Middle frontal gyrus (tissue), 1 donor: ENCODE results near the gene SORCS3.

Source experiments
- DNase-seq: peaks from one replicate; pipeline ENCODE4 v3.0.0-alpha.2; 2015; ENCODE audit warnings: low spot score; ENCODE audit errors: extremely low spot score

Gene SORCS3

DNA sequence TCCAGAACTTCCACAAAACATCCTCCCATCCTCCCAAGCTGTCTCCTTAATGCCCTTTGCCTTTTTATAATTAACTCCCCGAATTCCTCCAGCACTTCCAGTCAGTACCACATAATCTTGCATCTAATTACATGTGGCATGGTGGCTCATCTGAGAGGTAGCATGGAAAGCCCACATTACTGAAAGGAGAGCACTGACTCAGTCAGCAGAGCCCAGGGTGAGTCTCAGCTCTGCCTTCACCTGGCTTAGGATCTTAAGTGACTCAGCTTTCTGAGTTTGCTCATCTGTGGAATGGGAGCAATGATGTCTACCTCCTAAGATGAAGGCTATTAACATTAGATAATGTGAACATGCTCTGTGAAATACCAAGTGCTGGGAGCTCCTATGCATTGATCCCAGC lies 433.9 kb downstream of the SORCS3 start:
- DNase-seq = no peak

DNA sequence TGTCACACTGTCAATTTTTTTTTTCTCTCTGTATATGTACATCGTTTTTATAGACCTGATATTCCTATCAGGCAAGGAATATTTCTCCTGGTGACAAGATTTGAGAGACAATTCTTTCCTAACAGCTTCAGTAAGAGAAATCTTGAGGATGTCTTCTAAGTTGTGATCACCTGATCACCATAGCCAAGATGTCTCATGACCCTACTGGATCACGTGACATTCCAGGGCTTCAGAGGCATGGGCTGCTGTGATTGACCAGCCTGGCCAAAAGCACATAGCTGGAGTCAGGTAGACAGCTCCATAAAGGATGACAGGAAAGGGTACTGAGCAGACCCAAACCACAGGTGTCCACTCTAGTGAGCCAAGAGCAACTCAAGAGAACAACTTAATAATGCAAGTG lies 444.9 kb downstream of the SORCS3 start:
- no peak for DNase-seq

DNA sequence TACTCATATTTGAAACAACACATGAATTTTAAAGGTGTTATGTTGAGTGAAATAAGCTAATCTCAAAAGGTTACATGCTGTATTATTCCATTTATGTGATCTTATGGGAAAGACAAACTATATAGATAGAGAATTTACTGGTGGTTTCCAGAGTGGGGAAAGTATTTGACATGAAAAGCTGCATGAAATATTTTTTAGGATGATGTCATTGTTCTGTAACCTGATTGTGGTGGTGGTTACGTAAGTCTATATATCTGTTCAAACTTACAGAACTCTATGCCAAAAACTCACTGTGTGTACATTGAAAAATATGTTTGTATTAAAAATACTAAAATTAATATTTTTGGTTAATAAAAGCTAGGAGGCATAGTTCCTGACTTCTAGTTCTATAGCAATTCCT lies 453.0 kb downstream of the SORCS3 start:
- DNase-seq = no peak

DNA sequence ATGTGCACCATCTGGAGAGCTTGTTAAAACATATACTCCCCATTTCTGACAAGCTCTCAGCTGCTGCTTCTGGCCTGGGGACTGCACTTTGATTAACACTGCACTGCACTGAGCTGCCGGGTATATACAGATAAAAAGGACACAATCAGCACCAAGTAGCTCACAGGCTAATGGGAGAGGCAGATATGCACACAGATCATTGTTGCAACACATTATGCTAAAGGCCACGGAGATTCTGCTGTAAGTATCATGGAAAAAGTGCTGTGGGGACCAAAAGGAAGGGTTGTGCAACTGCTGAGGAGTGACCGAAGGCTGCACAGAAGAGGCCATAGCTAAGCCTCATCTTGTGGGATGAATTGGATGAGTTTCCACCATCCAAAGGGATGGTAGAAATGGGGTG lies 455.2 kb downstream of the SORCS3 start:
- no peak for DNase-seq

DNA sequence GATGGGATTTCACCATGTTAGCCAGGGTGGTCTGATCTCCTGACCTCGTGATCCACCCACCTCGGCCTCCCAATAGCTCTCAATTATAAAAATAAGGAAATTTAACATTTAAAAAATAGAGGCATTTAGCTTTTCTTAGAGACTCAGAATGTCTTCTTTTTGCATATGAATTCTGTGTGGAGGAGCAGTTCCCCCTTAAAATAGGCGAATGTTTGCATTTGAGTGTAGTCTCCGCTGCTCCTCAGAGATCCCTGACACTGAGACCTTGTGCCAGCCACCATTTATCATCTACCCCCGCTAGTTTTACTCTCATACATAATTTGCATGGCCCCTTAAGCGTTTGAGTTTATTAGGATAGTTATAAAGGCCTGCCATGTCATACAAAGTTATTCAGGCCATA lies 461.9 kb downstream of the SORCS3 start:
- no peak for DNase-seq

DNA sequence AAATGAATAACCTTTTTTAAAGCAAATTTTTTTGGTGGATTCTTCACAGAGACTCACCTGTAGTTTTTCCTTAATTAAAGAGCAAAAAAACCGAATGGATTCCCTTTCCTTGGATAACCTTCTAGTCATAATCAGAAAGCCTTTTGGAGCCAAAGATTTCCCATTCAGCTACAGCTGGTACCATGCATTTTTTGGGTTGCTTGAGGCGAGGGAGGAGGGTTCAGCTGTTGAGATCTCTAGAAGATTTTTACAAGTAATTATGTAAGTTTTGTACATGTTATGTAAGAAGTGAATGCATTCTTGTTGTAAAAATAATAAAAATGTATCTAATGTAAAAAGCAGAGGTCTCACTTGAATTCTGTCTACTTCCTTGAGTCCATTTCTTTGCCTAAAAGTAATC lies 463.2 kb downstream of the SORCS3 start:
- no peak for DNase-seq

DNA sequence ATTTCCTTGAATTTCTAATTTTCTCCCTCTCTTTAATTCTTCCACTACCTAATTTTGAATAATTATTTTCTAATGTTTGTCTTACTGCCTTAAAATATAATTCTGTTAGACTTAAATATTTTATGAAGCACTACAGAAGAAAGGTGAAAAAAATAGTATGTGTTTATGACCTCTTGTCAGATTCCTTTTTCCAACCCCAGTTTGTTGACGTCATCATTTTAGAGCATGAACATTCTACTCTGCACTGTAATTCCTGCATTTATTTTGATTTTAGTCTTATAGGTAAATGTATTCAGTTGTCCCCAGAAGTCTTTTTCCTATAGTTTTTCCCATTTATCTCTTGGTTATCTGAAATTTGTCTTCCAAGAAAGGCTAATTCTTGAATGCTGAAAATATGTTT lies 468.1 kb downstream of the SORCS3 start:
- no peak for DNase-seq

DNA sequence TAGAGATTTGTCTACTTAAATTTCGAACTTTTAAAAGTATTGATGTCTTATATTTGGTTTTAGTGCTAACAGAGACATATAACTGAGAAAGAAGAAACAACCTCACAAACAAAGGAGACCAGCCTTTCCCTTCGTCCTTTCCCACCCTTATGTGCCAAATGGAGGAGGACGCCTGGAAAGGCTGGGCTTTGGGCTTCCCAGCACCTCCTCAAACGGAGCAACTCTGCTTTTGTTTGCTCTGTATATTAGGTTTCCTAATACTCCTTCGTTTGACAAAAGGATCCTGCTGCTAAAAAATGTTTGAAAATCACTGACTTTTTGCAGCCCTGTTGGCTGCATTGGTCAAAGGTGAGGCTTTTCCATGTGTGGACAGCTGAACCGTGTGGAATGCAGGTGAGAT lies 471.8 kb downstream of the SORCS3 start:
- DNase-seq = no peak

DNA sequence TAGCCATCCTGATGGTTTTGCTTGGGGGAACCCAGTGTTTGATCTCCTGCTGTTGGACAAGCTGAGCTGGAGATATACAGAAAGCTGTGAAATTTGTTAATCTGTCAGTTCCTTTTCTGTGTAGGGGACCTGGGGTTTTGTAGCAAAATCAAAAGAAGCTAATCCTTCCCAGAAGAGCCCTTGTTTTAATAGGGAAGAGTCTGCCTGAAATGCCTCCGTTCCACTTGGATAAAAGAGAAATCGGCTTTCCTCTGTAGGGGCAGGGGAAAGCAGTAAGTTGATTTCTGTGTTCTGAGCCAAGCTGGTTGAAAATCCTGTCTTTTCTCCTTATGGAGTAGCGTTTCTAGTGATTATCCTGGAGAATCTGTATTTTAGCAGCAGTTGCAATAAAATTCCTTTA lies 472.6 kb downstream of the SORCS3 start:
- no peak for DNase-seq

DNA sequence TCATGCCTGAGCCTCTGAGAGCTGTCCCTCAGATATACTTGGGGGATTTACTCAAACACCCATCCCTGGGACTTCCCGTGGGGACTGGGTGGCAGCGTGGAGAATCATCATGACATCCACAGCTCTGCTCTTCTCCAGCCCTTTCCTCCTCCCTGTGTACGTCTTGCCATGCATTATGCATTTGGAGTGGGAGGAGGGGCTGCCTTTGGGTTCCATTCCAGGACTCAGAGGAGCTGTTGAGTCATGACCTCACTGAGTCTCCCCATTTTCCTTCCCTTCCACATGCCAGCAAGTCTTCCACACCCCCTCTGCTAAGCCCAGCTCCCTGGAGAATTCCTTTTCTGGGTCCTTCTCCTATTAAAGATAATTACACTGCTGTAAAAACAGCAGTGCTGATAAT lies 480.7 kb downstream of the SORCS3 start:
- DNase-seq = no peak

DNA sequence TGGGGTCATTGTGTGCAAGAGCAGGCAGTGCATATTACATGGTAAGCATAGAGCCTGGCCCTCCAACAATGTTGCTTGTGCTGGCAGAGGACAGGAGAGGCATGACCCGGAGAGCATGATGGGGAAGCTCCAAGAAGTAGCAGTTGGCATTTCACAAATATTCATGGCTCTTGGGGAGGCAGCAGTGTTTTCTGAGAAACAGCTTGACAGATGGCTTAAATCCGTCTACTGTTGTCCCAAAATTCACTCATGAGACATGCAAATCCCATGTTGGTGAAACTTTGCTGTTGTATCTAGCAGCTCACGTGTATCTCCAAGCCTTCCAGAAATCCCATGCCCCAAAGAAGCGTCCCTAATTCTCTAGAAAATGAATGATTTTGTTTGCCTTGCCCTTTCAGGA lies 487.0 kb downstream of the SORCS3 start:
- DNase-seq = no peak

DNA sequence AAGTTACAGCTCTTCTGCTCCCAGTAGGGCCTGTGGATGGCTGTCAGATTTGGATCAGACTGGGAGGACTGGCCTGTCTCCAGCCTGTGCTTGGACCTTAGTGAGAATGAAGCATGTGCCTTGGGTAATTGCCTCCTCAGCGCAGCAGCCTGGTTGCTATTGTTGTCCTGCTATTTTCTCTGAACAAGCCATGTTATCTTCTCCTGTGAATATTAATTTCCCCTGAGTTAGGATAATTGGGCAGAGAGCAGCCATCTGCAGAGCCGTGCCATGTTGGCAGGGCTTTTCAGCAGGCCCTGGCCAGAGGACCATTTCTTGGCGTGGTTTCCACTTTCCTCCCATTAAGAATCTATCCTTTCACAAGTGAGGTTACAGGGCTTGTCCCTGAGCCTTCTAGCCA lies 497.3 kb downstream of the SORCS3 start:
- no peak for DNase-seq

DNA sequence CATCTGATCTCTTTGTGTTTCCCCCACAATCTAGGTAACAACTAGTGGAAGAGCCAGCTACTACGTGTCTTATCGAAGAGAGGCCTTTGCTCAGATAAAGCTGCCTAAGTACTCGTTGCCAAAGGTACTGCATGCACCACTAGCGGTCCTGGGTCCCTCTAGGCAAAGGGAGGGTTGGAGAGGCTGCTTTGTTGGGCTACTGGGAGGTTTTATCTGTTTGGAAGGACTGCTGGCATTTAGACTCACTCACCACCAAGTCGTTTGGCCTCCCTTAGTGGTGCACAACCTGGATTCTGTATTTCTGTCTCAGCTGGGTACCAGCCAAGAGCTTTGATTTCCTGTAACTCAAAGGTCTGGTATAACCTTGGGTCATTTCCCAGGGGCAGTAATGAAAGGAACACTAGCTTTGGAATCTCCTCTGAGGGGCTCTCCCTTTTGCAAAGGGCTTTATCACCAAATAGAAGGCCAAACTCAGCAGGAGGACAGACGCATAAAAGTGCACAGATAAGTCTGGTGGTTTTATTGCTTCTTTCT lies 498.3 kb downstream of the SORCS3 start:
- no peak for DNase-seq

DNA sequence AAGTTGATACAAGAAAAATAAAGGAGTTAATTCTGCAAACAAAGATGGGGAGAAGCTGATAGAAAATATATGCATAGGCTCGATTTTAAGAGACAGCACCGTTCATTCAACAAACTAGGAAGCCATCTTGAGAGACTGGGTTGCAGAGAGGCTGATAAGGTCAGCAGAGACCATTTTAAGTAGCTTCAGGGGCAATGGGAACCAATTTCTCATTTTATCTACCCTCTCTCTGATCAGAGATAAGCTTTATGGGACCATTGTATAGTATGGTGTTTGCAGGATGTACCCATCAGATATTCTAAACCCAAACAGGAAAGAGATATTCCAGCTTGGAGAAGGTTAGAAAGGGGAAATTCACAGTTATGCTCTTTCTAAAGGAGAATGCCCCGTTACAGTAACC lies 499.5 kb downstream of the SORCS3 start:
- no peak for DNase-seq

DNA sequence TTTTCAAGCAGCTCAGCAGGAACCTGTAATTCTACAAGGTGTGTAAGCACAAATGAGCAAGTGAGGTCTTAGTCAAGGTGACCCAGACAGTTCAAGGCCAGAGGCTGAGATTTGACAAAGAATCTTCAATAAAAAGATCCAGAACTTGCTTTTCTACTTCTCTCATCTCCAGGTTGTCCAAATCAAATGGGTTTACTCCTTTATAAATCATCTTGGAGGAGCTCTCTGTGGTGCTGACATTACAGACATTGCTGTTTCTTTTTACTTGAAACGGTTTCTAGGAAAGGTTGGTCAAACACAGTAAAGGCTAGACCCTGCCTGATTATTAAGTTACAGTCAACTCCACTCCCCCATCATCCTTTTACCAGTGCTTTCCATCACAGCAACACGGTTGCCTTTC lies 504.6 kb downstream of the SORCS3 start:
- no peak for DNase-seq

DNA sequence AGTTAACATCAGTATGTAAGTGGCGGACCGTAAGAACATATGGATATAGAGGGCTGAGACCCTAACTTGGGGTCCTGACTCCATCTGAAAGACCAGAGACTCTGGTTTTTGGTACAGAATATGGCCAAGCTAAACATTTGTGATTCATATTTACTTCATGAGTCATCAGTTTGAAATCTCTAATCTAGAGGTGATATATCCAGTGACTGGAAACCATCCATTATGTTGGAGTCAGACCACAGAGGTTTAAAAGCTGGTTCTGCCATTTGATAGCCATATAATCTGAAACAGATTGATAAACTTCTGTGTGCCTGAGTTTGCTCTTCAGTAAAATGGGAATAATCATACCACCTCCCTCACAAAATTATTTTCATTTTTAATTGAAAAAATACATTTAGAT lies 505.3 kb downstream of the SORCS3 start:
- DNase-seq = no peak

DNA sequence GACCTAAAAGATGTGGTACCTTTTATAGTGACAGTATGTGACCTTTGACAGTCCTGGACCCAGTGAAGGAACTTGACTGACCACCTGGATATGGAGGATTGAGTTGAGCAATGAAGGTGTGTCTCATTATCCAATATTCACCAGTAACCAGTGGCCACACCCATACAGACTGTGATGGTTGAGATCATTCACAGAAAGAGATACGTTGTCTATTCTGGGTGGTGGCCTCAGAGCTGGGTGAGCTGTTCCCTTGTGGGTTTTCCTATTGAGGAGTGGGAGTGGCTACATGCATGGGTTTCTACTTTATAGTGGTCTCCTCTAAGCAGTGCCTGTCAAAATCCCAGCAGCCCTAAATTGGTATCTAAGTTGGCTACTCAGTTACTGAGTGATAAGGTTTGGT lies 507.4 kb downstream of the SORCS3 start:
- DNase-seq = no peak

DNA sequence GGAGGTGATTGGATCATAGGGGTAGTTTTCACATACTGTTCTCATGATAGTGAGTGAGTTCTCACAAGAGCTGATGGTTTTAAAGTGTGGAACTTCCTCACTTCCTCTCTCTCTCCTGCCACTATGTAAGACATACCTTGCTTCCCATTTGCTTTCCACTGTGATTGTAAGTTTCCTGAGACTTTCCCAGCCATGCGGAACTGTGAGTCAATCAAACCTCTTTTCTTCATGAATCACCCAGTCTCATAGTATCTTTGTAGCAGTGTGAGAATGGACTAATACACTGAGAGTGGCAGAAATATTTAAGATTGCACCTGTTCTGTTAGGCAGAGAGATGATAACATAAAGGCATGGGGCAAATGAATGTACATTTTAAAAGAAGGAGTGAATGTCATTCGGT lies 507.8 kb downstream of the SORCS3 start:
- DNase-seq = no peak

DNA sequence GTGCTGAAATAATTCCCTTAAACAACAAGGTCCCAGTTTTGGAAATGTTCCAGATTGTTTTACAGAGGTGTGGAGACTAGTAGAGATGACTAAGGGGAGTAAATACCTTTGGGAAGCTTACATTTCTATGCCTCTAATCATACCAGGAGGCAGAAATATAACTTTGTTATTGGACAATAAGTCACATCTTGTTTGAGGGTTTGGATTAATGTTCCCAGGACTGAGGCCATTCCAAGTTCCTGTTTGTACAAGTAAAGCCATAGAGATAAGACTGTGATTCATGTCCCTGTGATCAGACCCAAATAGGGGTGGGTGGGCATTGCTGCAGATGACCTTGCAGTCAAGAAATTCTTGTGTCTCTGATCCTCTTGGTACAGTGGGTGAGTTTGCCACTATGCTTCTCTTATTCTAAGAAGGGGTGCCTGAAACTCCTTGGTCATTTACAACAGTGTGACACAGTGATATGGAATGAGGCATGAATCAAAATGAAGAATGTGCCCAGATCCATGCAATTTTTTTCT lies 508.3 kb downstream of the SORCS3 start:
- no peak for DNase-seq

DNA sequence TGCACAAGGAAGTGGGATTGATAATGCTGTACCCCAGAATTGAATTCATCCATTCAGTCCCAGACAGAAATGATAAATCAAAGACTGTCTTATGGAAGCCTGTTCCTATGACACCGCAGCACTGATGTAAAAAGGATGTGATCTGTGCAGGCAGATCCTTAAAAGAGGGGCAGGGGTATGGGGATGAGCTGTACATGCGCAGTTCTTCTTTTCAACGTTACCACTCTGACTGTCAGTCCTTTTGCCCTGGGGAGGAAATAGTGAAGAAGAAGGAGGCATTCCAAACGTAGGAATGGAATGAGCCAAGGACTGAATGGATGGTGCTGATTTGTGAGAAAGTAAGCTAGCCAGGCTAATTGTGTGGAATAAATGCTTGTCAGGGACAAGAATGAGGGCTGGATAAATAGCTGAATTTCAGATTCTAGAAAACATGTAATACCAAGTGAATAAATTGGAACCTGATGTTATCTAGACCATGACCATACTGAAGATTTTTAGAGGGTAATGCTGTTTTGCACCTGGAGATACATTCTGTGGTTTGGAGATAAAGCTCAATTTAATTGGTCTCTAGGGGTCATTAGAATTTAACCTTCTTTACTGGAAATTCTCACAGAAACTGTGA lies 509.3 kb downstream of the SORCS3 start:
- no peak for DNase-seq

DNA sequence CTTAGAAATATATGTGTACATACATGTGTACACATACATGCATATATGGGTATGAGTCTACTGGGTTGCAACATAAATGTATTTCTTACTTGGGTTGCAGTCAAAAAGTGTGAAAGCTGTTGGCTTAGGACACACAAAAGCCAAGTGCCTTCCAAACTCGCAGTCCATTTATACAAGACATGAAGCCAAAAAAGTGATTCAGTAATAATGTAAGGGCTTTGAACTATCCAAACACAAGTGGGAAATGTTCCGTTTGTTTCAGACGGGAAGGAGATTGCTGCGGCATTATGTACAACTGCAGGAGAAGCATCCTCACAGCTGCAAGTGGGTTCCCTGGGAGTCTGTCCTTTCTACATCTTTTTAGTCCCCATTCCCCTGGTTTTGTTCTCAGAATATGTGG lies 513.6 kb downstream of the SORCS3 start:
- DNase-seq = no peak

DNA sequence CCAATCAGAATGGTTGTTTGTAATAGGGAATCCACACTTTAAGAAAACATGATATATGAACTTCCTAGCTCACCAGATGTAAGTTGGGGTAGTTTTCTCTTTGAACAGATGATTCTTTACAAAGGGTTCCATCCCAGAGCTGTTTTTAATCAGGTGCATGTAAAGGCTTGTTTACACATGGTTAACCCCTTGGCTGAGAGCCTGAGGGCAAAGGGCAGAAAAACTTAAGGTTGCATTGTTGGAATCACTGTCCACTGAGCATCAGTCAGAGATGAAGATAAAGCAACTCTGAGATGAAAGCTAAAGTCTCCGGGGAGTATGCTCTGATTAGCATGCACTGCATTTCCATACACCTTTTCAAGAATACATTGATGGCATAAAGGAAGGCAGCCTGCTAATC lies 518.2 kb downstream of the SORCS3 start:
- DNase-seq = no peak

DNA sequence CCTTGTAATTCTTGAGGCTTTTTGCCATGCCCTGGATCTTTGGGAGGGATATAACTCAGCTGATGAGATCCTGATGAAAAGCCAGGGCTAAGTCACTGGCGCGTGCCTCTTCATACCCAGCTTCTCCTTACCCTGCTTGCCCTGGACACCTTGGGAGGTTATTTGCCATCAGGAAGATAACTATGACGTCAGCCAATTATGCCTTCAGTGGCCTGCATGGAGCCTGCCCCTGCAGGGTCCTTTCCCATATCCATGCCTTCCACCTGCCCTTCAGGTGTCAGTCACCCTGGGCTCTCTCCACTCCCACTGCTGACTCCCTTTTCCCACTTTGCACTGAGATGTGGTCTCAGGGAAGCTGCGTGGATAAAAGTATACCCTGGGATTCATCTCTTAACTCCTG lies 520.1 kb downstream of the SORCS3 start:
- DNase-seq = no peak

DNA sequence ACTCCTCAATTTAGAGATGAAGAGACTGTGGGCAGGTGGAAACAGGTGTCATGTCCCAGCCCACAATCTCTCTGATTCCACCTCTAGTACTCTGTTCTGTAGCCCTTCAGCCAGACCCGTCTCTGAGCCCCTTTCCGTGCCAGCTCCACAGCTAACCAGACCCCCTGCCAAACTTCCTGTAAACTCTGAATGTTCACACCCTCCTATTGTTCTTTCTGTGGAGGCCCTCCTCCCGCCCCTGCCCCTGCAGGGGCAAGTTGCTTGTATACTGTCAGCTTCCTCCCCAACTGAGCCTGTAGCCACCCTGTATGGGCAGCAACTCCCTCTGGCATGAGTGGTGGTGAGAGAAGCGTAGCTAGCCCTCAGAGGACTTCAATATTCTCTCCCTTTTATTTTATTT lies 520.7 kb downstream of the SORCS3 start:
- no peak for DNase-seq
